ENCODE measurements around the gene MS4A8.
"Not testable (repeated sequence)": the region's sequence is repeated elsewhere in the genome, so short reads cannot be mapped to it uniquely, and the experiment has no call there.

DNA sequence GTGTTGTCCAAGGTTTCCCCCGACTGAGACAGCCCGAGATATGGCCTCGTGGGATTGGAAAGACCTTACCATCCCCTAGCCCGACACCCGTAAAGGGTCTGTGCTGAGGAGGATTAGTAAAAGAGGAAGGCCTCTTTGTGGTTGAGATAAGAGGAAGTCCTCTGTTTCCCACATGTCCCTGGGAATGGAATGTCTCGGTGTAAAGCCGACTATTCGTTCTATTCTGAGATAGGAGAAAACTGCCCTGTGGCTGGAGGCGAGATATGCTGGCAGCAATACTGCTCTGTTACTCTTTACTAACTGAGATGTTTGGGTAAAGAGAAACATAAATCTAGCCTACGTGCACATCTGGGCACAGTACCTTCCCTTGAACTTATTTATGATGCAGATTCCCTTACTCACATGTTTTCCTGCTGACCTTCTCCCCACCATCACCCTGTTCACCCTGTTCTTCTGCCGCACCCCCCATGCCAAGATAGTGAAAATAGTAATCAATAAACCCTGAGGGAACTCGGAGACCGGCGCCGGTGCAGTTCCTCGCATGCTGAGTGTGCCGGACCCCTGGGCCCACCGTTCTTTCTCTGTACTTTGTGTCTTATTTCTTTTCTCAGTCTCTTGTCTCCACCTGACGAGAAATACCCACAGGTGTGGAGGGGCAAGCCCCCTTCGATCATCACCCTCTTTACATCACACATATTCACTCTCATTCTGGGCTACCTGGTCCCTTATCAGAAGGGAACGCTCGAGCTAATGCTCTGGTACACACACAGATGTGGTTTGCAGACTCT, 60.2 kb downstream of the MS4A8 start:
- TF ChIP-seq, protein P1, sequence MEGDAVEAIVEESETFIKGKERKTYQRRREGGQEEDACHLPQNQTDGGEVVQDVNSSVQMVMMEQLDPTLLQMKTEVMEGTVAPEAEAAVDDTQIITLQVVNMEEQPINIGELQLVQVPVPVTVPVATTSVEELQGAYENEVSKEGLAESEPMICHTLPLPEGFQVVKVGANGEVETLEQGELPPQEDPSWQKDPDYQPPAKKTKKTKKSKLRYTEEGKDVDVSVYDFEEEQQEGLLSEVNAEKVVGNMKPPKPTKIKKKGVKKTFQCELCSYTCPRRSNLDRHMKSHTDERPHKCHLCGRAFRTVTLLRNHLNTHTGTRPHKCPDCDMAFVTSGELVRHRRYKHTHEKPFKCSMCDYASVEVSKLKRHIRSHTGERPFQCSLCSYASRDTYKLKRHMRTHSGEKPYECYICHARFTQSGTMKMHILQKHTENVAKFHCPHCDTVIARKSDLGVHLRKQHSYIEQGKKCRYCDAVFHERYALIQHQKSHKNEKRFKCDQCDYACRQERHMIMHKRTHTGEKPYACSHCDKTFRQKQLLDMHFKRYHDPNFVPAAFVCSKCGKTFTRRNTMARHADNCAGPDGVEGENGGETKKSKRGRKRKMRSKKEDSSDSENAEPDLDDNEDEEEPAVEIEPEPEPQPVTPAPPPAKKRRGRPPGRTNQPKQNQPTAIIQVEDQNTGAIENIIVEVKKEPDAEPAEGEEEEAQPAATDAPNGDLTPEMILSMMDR (IDR thresholded peaks at IDR 0.05): not testable (repeated sequence)
- not testable (repeated sequence) for TF ChIP-seq POLR2AphosphoS5 (IDR thresholded peaks at IDR 0.05; ENCODE audit: insufficient read depth in 1 of 2, low read depth in 1 of 2); POLR2A (IDR thresholded peaks at IDR 0.05)
